K562 (cell line): Measurements from ENCODE around the gene HNF1B. TPM values are rescaled to one million over a fixed set of nuclear protein-coding genes. Genes with fewer than 3 reads are reported as not detected.
A peak's percentile ranks its signal among the peaks of the same experiment; 100 is the strongest.

Experiments used
- CSDE1 ChIP-seq, 2 experiments: fragments of 450-650 bp; IDR thresholded peaks; 2 replicates each; pipeline ENCODE4 v1.6.1; 2016; ENCODE audit warnings: mild to moderate bottlenecking in 1 of 2
- PURB ChIP-seq: sonication (generic); formaldehyde crosslinking; IDR thresholded peaks from 2 replicates; pipeline ENCODE4 v1.9.0; 2021; ENCODE audit warnings: low read depth, mild to moderate bottlenecking, missing genetic modification reagents
- TRIM28 ChIP-seq: fragments of 450-650 bp; IDR thresholded peaks from 2 replicates; pipeline ENCODE4 v1.6.1; 2017
- polyA plus RNA-seq, 8 experiments: library from polyadenylated mRNA; depleted of rRNA in 4 of 8; stranded (reverse) in 5 of 8; unstranded in 3 of 8; fragments of >200 nt; fragmentation: Nextera tagmentation in 2 of 8; fragmentation: Illumina TruSeq in 1 of 8; extraction: Ambion mirVana in 2 of 8; extraction: Trizol in 1 of 8; gene quantifications; 2 replicates each; pipeline versions ENCODE4 v1.2.1 to v1.2.3, GENCODE V29; 2011 to 2014; ENCODE audit warnings: inconsistent platforms in 1 of 8, missing spikeins in 1 of 8
- total RNA-seq, 7 experiments: library from RNA; depleted of rRNA in 6 of 7; stranded (reverse); fragments of >200 nt in 6 of 7; fragmentation: Illumina TruSeq in 2 of 7; extraction: Trizol in 2 of 7; gene quantifications; 2 replicates each; pipeline versions ENCODE4 v1.2.1 to v1.2.3, GENCODE V29; 2011 to 2021; ENCODE audit warnings: low replicate concordance in 1 of 7
- TF ChIP-seq, protein P1 (sequence below): fragments of 450-650 bp; IDR thresholded peaks from 2 replicates; pipeline ENCODE4 v1.6.1; 2016; ENCODE audit warnings: mild to moderate bottlenecking, moderate library complexity
- TF ChIP-seq, protein P2 (sequence below): fragments of 250-450 bp; sonication (Bioruptor Pico); IDR thresholded peaks from 2 replicates; pipeline ENCODE4 v1.4.0; 2020

Gene HNF1B
- total and polyA plus RNA-seq, 9 of the 15 experiments (the other 6 are each of a cell fraction or from before 2014, with no cell fraction given) = not detected

DNA sequence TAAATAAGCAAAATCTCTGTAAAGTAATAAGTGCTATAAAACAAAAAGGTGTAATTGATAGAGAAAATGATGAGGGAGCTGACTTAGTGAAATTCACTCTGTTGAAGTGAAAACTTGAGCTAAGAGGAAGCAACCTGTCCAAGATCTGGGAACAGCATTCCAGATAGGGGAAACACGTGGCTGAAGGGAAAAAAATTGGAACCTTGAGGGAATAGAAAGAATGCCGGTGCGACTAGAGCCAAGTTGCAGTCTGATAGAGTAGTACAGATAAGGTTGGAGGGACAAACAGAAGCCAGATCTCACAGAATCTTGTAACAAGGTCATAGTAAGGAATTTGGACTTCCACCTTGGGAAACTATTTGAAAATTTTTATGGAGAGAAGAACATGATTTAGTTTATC lies 101.0 kb downstream of the HNF1B start (continued):
- TF ChIP-seq, protein P1, sequence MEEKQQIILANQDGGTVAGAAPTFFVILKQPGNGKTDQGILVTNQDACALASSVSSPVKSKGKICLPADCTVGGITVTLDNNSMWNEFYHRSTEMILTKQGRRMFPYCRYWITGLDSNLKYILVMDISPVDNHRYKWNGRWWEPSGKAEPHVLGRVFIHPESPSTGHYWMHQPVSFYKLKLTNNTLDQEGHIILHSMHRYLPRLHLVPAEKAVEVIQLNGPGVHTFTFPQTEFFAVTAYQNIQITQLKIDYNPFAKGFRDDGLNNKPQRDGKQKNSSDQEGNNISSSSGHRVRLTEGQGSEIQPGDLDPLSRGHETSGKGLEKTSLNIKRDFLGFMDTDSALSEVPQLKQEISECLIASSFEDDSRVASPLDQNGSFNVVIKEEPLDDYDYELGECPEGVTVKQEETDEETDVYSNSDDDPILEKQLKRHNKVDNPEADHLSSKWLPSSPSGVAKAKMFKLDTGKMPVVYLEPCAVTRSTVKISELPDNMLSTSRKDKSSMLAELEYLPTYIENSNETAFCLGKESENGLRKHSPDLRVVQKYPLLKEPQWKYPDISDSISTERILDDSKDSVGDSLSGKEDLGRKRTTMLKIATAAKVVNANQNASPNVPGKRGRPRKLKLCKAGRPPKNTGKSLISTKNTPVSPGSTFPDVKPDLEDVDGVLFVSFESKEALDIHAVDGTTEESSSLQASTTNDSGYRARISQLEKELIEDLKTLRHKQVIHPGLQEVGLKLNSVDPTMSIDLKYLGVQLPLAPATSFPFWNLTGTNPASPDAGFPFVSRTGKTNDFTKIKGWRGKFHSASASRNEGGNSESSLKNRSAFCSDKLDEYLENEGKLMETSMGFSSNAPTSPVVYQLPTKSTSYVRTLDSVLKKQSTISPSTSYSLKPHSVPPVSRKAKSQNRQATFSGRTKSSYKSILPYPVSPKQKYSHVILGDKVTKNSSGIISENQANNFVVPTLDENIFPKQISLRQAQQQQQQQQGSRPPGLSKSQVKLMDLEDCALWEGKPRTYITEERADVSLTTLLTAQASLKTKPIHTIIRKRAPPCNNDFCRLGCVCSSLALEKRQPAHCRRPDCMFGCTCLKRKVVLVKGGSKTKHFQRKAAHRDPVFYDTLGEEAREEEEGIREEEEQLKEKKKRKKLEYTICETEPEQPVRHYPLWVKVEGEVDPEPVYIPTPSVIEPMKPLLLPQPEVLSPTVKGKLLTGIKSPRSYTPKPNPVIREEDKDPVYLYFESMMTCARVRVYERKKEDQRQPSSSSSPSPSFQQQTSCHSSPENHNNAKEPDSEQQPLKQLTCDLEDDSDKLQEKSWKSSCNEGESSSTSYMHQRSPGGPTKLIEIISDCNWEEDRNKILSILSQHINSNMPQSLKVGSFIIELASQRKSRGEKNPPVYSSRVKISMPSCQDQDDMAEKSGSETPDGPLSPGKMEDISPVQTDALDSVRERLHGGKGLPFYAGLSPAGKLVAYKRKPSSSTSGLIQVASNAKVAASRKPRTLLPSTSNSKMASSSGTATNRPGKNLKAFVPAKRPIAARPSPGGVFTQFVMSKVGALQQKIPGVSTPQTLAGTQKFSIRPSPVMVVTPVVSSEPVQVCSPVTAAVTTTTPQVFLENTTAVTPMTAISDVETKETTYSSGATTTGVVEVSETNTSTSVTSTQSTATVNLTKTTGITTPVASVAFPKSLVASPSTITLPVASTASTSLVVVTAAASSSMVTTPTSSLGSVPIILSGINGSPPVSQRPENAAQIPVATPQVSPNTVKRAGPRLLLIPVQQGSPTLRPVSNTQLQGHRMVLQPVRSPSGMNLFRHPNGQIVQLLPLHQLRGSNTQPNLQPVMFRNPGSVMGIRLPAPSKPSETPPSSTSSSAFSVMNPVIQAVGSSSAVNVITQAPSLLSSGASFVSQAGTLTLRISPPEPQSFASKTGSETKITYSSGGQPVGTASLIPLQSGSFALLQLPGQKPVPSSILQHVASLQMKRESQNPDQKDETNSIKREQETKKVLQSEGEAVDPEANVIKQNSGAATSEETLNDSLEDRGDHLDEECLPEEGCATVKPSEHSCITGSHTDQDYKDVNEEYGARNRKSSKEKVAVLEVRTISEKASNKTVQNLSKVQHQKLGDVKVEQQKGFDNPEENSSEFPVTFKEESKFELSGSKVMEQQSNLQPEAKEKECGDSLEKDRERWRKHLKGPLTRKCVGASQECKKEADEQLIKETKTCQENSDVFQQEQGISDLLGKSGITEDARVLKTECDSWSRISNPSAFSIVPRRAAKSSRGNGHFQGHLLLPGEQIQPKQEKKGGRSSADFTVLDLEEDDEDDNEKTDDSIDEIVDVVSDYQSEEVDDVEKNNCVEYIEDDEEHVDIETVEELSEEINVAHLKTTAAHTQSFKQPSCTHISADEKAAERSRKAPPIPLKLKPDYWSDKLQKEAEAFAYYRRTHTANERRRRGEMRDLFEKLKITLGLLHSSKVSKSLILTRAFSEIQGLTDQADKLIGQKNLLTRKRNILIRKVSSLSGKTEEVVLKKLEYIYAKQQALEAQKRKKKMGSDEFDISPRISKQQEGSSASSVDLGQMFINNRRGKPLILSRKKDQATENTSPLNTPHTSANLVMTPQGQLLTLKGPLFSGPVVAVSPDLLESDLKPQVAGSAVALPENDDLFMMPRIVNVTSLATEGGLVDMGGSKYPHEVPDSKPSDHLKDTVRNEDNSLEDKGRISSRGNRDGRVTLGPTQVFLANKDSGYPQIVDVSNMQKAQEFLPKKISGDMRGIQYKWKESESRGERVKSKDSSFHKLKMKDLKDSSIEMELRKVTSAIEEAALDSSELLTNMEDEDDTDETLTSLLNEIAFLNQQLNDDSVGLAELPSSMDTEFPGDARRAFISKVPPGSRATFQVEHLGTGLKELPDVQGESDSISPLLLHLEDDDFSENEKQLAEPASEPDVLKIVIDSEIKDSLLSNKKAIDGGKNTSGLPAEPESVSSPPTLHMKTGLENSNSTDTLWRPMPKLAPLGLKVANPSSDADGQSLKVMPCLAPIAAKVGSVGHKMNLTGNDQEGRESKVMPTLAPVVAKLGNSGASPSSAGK = peak; percentile 33; the same call in 1 of the 2 replicates
- 0 out of 2 replicates have a peak, but pooled peaks have one; percentile 8 for TF ChIP-seq TRIM28
- 0 out of 4 replicates have a peak, but pooled peaks of 1 of the 2 experiments have one; percentile 45 for TF ChIP-seq CSDE1 (IDR thresholded peaks at IDR 0.05)
- TF ChIP-seq PURB (CRISPR knock-in tag) = no peak
- TF ChIP-seq, protein P2, sequence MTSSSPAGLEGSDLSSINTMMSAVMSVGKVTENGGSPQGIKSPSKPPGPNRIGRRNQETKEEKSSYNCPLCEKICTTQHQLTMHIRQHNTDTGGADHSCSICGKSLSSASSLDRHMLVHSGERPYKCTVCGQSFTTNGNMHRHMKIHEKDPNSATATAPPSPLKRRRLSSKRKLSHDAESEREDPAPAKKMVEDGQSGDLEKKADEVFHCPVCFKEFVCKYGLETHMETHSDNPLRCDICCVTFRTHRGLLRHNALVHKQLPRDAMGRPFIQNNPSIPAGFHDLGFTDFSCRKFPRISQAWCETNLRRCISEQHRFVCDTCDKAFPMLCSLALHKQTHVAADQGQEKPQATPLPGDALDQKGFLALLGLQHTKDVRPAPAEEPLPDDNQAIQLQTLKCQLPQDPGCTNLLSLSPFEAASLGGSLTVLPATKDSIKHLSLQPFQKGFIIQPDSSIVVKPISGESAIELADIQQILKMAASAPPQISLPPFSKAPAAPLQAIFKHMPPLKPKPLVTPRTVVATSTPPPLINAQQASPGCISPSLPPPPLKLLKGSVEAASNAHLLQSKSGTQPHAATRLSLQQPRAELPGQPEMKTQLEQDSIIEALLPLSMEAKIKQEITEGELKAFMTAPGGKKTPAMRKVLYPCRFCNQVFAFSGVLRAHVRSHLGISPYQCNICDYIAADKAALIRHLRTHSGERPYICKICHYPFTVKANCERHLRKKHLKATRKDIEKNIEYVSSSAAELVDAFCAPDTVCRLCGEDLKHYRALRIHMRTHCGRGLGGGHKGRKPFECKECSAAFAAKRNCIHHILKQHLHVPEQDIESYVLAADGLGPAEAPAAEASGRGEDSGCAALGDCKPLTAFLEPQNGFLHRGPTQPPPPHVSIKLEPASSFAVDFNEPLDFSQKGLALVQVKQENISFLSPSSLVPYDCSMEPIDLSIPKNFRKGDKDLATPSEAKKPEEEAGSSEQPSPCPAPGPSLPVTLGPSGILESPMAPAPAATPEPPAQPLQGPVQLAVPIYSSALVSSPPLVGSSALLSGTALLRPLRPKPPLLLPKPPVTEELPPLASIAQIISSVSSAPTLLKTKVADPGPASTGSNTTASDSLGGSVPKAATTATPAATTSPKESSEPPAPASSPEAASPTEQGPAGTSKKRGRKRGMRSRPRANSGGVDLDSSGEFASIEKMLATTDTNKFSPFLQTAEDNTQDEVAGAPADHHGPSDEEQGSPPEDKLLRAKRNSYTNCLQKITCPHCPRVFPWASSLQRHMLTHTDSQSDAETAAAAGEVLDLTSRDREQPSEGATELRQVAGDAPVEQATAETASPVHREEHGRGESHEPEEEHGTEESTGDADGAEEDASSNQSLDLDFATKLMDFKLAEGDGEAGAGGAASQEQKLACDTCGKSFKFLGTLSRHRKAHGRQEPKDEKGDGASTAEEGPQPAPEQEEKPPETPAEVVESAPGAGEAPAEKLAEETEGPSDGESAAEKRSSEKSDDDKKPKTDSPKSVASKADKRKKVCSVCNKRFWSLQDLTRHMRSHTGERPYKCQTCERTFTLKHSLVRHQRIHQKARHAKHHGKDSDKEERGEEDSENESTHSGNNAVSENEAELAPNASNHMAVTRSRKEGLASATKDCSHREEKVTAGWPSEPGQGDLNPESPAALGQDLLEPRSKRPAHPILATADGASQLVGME = no peak
